ENCODE measurements around the gene RUNX3.

The RUNX3 gene

DNA sequence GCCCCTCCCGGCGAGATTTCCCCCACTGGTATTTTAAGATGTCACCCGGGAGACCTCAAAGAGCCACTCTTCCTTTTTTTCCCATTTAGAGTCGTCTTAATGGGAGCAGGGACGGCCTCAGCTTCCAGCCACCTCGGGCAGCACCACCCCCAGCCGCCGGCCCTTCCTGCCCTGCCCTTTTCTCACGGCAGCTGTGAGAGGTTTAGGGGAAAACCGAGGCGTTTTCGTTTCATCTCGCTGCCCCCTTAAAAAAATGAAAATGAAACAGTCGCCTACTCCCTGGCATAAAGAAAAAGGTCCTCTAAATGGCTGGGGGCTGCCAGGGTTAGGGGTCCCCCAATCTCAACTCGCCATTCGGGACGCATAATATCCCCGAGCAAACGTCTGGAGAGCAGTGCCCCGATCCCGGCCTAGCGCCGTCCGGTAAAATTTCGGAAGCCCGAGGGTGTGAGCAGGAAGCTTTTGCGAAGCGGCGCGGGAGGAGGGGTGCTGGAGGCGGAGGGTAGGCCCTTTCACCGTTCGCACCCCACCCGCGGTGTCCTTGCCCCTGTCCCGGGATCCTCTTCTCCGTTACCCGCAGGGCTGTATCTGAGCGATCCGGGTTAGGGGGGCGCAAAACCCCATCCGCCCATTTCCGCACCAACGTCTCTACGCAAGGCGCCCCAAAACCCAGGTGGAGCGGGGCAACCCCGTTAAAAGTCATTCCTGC lies 1.2 kb downstream of the RUNX3 start:
- peak; percentile 30 for DNase-seq

DNA sequence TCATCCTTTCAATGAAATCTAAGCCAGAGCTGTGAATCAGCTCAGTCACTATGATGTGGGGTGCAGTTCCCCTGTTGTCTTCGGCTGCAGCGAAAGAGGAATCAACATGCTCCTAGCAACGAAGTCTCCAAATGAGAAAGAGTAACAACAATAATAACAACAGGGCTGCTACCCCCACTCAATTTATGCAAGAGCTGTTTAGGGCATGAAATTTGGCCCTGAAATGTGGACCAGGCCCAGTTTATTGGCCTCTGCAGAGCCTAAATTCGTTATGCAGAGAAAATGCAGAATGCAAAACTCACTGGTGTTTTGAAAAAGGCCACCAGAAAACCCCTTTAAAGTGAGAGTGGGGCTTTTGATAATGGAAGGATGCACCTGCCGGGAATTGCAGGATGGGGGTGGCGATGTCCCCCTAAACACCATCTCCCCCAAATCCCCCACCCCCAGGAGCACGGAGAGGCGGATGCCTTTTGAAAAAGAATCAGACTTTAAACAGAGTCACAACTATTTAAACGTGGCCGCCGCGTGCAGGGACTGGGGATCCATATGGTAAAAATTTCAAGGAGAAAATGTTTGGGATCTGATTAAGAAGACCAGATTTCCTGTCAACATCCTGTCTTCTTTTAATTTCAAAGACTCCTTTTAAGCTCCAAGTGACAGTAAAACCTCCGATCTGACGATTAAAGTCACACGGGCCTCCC lies 1.9 kb downstream of the RUNX3 start:
- no peak for DNase-seq

DNA sequence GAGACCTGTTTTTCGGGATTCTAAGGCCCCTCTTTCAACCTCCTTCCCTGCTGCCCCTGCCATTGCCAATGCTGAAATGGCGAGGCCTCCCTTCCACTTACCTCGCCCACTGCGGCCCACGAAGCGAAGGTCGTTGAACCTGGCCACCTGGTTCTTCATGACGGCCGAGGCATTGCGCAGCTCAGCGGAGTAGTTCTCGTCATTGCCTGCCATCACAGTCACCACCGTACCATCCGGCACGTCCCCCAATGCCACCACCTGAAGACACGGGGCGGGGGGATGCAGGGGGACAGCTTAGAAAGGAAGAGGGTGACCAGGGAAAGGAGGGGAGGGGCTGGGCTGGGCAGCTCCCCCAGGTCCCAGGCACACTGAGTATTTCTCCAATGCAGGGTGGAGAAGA lies 2.6 kb downstream of the RUNX3 start:
- DNase-seq: no peak

DNA sequence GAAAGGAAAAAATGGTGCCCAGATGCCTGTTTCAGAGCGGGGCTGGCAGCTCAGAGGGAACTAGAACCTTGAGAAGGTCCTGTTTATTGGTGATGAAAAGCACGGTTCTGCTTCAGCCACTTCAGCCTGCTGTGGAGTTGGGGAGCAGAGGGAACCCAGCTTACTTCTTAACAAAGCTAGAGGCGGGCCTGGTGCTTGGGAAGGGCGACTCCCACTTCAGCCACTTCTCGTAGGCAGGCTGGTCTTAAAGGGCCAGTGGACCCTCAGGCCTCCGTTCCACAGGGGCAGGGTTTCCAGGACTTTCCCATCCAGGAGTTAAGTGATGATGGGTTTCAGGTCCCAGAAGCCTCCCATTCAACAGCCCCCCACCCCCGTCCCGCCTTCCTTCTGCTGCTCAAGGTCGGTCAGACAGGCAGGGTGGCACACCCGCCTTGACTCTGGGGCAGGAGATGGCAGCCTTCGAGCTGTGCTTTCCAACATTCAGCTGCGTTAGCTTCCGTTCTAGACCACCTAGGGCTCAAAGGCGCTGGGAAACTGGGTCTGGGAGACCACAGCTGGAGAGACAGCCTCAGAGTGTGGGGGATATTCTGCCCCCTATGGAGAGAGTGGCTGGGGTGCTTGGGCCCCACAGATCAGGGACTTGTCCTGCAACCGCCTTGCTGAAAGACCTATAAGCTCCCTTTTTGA lies 3.4 kb downstream of the RUNX3 start:
- no peak for DNase-seq

DNA sequence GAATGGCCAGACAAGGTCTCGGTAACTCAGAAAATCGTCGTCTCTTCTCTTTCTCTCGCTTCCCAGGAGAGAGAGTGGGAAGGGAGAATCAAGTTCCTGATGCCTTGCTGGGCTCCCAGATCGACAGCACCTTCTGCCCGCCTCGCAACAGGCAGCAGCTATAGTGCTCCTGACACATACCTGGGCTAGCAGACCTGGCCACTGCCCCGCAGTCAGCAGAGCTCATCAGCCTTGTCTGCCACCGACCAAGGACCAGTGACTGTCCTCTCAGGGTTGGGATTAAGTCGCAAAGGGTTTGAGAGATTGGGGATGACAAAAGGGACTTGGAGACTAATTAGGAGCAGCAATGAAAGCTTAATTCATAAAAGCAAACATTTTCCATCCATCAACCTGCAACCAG lies 4.1 kb downstream of the RUNX3 start:
- DNase-seq: no peak

DNA sequence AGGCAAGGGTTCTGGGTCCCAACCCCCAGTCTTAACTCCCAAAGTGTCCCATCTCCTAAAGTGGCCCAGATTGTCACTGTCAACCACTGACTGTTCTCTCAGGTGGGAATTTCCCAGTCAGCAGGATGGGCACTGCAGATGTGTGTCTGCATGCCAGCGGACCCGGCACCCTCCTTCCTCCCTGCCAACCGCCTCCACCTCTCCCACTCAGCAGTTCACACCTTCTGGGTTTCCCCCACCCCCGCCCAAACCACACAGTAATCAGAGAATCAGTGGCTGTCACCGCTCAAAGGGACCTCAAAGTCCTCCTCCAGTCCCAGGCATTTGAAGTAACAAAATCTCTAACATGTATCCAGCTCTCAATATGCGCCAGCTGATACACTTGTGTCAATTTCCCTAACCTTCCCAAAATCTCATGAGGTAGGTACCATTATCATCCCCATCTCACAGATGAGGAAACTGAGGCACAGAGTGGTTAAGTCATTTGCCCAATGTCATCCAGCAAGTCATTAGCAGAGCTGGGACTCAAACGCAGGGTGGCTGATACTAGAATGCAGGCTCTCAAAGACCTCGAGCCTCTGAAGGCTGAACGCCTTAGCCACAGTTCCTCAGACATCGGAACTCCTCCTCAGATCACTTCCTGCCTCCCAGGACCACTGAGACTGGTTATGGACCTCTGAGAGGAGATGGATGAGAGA lies 4.8 kb downstream of the RUNX3 start:
- DNase-seq: no peak

DNA sequence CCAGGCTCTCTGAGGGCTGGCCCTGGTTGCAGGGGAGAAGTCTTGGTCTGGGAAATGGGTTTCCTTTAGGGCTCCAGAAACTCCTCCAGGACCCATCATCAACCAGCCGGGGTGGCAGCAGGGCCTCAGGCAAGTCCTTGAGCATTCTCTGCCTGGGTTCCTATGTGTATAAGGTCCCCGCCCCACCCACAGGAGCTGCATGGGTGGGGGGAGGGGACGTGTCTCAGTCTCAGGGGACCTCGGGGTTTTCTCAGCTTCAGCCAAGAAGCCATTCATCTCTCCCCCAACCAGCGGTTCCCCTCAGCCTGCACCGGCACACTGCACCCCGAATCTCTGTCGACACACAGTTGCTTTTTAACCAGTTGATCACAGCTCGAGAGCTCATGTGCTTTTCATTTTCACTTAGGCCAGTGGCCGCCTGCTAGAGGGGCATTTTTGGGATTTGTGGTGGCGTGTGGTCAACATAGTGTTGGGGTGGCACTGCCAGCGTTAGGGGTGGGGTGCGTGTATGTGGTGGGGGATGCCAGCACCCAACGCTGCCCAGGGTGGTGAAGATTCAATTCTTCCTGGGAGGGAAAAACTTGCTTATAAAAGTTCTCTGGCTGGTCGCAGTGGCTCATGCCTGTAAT lies 6.5 kb downstream of the RUNX3 start:
- no peak for DNase-seq

DNA sequence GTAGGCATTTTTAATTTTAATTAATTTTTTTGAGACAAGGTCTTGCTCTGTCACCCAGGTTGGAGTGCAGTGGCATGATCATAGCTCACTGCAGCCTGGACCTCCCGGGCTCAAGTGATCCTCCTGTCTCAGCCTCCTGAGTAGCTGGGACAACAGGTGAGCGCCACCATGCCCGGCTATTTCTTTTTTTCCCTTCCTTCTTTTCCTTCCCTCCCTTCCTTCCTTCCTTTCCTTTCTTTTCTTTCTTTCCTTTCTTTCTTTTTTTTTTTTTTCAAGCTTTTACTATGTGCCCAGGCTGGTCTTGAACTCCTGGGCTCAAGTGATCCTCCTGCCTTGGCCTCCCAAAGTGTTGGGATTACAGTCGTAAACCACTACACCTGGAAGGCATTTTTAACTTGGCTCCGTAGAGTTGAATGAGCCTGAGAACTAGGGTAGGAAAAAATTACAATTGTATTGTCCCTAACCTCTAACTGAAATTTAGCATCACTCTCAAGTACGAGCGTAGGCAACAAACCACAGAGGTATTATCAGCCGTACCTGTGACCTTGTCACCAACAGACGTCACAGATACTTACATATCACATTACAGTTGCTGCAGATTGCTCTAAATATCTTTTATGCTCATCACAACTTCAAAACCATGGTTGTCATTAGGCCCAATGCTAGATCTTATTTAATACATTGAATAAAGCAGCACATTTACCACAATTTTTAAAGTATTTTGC lies 8.0 kb downstream of the RUNX3 start:
- DNase-seq: no peak

DNA sequence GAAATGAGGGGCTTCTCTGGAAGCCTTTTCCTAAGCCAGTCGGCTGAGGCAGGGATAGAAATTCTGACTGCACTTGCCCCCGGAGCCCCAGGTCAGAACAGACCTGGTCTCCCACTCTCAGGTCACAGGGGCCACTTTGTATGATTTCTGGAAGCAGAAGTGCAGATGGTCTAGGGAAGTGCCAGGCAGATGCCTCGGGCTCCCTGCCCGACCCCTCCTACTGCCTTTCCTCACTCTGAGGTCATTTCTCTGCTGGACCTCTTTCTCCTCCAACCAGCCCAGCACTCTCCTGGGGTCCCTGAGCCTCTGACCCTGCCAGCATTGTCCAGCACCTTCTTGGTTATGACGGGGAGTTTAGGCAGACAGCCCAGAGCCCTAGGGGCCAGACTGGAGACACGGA lies 8.7 kb downstream of the RUNX3 start:
- no peak for DNase-seq

DNA sequence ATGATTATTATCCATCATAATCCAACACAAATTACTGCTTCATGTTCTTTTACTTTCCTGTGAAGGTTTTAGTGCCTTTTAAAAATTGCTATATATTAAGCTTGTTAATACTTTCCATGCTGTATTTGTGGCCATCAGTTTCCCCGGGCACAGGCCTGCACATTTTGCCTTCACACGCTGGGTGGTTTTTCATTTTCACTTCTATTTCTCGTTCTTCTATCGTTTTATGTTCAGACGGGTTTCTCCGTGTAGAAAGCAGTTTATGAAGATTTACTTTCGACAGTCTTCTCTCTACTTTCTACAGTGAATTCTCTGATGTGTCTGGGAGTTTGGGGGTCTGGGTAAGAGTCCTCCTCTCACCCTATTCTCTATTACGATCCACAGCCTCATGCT lies 9.5 kb downstream of the RUNX3 start:
- DNase-seq: no peak

DNA sequence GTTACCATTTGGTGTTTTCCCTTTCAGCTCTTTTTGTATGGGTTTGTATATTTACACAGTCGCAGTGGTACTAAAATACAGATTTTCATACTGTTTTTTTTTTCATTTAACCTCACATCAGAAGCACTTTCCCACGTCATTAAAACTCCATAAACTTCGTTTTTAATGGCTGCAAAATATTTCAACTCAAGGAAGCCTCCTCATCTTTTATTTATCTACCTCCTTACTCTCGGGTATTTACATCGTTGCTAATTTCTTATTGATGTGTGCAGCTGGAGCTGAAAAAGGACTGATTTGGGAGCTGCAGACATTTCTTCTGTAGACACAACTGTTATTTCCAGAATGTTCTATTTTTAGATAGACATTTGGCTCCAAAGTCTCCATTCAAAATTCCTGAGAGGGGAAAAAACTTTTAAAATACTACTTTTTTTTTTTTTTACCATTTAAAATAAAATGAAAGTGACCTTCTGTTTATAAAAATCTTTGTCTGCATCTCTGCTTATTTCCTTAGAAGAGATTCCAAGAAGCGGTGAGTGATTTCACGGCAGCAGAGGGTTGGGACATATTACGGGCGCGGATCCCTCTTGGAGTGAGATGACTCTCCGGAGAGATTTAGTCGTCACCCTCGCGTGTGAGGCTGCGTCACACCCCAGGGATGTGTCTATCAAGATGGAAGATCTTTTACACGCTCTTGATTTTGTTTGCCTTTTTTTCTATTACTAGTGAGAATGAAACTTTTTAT lies 10.1 kb downstream of the RUNX3 start:
- no peak for DNase-seq

DNA sequence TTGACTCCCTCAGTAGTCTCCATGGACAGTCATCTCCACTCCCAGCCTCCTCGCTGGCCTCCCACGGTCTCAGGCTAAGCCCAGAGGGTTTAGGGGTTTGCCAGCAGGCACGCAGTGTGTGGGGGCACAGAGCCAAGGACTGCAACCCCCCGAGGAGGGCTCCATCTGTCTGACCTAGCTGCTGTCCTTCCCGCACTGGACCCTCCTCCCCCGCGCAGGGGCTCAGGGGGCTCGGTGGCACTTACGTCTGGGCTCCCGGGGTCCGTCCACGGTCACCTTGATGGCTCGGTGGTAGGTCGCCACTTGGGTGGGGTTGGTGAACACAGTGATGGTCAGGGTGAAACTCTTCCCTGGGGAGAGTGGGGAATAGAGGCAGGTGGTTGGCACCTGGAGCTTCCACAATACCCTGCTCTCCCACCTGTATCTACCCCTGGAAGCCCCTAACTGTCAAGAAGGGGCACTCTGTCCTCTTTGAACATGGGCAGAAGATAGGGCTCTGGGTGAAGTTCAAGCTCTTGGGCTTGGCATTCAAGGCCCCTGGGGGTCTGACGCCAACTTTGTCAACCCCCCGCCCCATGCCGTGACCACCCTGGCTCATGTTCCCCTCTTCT lies 11.0 kb downstream of the RUNX3 start:
- DNase-seq: no peak

DNA sequence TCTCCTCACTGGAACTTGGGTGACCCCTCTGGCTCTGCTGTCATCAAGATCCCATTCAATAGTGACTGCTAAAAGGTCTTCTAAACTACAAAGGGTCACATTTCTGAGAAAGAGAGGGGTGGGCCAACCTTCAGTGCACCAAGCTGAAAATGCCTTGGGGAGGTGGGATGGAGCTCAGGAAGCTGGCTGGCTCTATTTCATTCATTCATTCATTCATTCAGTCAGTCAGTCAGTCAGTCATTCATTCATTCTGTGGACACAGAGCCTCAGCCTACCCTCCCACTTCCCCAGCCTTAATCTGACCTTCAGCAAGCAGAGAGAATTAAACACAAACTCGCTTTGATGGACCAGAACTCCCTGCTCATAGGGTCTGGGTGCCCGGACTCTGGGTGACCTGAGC lies 11.7 kb downstream of the RUNX3 start:
- DNase-seq: no peak

DNA sequence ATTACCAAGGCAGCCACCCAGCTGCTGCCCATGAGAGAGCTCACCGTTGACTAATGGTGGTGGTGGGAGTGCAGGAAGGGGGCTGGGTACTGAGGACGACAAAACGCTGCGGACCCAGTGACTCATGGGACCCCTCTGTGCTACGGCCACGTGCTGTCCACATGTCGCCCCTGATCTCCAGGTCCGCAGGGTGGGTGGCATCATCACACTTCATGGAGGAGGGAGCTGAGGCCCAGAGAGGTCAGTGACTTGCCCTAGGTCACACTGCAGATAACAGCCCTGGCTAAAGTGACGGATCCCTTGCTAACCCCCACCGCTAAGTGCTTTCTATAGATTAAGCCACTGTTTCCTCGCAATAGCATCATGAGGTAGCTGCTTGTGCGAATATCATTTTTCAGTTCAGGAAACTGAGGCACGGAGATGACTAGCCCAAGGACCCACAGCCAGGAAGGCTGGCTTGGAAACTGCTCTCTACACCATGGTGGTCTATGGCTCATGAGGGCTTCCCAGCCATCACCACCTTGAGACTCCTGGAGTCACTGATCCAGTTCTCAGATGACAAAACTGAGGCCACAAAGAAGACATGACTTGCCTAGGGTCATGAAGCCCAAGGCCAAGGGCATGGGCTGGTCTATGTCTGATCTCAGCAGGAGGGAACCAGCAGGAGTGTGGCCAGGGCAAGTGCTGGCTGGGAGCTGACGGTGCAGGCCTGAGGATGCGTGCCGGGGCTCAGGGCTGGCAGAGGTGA lies 12.6 kb downstream of the RUNX3 start:
- no peak for DNase-seq

DNA sequence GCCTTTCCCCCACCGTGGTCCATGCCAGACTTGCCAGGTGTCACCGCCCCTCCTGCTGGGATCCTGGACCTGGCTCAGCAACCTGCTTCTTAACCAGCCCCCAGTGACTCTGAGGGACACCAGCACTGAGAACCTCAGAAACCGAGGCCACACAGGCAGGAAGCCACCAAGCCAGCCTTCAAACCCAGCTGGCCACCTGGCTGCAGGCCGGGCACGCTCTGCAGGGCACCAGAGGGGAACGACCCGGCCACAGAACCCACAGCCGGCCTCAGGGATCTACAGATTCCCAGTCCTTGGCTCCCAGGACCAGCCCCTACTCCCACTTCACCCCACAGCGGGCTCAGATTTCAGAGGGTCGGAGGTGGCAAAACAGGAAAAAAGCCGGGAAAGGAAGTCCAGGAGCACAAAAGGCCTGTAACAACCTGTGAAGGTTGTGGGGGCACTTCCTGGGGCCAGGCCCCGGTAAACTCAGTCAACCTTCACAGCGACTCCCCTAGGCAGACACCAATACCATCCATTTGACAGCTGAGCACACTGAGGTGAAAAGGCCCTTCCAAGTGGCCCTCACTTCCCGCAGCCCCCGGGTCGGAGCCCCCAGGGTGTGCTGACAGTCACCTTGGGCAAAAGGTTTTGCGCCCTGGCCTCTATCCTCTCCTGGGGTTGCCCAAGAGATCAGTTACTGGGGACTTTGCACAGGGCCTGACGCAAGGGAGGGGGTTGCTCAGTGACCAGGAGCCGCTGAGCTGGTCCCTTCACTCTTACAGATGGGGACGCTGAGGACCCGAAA lies 14.1 kb downstream of the RUNX3 start:
- no peak for DNase-seq

DNA sequence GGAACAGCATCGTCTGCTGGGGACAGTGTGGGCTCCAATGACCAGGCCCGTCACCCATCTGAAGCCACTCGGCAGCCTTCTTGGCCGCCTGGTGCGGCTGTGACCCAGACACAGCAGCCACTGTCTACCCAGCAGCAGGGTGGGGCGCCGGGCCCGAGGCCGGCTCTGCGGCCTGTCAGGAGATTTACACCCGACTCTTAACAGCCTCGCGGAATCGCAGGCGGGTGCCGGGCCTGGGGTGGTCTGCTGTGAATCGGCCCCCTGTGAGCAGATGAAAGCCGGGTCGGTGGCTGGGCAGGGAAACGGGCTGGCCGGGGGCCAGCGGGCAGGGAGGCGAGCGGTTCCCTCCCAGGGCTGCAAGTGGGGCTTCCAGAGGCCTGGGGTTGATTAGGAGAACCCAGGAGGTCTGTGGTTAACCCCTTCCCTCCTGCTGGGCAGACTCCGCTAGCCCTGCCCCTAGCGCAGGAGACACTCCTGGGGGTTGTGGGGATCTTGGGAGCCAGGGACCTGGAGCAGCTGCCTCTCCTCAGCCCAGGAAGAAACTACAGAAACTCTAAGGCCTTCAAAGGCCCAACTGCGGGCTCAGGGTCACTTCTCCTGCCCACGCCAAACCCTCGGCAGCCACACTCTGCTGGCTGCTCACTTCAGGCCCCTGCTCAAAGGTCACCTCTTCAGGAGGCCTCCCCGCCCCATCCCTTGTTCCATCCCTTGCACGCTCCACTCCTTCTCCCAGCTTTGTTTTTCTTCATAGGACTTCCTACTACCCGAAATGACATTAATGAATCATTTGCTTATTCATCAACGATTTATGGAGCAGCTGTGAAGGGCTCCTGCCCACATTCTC lies 15.6 kb downstream of the RUNX3 start:
- DNase-seq: no peak

DNA sequence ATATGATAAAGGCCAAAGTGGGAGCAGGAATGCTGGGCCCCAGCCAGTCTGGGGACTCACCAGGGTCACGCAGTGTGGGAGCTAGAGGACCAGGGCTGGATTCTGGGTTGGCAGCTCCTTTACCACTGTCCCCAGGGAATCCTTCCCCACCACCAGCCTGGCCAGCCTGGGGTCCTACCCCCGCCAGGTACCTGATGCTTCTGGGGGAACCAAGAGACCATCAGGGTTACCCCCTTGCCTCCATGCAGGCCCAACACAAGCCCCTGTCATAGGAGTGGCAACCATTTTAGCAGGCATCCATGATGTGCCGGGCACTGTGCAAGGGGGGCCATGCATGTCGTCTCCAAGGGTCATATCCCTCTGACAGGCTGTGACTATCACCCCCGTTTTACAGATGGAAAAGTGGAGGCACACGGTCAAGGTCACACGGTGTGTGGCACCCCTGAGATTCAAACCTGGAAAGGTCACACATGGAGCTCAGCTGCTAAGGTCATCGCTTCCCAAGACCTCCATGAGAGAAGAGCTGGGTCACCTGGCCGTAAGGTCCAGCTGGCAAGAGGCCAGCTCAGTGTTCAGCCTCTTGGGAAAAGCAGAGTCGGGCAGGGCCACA lies 16.4 kb downstream of the RUNX3 start:
- no peak for DNase-seq

DNA sequence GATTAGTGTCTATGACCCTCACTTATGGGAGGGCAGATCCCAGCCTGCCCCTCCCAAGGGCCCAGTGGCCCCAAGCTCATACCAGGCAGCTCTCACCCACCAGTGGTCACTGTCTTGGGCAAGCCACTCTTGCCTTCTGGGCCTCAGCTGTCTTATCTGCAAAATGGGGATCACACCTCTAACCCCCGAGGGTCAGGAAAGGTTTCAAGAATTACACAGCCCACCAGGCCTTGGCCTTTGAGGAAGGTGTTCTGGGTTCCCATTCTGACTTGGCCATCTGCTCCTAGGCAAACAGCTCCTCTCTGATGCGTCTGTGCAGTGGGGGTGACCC lies 16.8 kb downstream of the RUNX3 start:
- no peak for DNase-seq

Measured in OCI-M1 (cell line).